HCT116 (cell line): ENCODE data around the gene PTRHD1. TPM values are rescaled to one million over a fixed set of nuclear protein-coding genes. Genes with fewer than 3 reads are reported as not detected.

ENCODE experiments used
- ATAC-seq: fragments of 200-7000 bp; cut with Tn5 transposase; 2 replicates; pipeline ENCODE4 v1.9.1; 2020; ENCODE audit warnings: mild to moderate bottlenecking, moderate library complexity
- BruUV-seq: library from RNA; stranded (reverse); fragments of 400-500 nt; replicated peaks from 2 replicates; lab custom pipeline; 2021; lab: Mats Ljungman, UMichigan
- CTCF ChIA-PET: fragments of 300-600 bp; sonication (Branson Sonifier 250); formaldehyde crosslinking; loops from one replicate; lab custom pipeline; 2021; ENCODE audit warnings: antibody characterized with exemption; lab: Charles Lee
- POLR2A ChIA-PET: fragments of 300-600, 350-600 bp; sonication (Branson Sonifier 250); formaldehyde crosslinking; loops from one replicate; lab custom pipeline; 2021; ENCODE audit warnings: antibody characterized with exemption; lab: Charles Lee
- RAD21 ChIA-PET, 2 experiments: fragments of 300-600 bp; sonication (Branson Sonifier 250); formaldehyde crosslinking; loops; one replicate each; lab custom pipeline; 2023; ENCODE audit warnings: low total read pairs in 2 of 2; ENCODE audit not compliant: uncharacterized antibody in 2 of 2, unreplicated experiment in 2 of 2, low non-redundant PET in 1 of 2; lab: Charles Lee
- DNase-seq: peaks from one replicate; pipeline ENCODE4 v3.0.0-alpha.2; 2010; ENCODE audit warnings: low read depth, low spot score
- H2AFZ ChIP-seq: fragments of 200-600 bp; shearing (Covaris generic), sonication (generic); 2 replicates; pipeline ENCODE4 v1.6.1; 2017; ENCODE audit warnings: low read depth, mixed run types, mixed read lengths, antibody characterized with exemption, low read length; ENCODE audit not compliant: poor library complexity, severe bottlenecking
- H3K27ac ChIP-seq: 2 replicates; pipeline ENCODE4 v1.5.1; 2012; ENCODE audit warnings: low read depth, low read length
- H3K27me3 ChIP-seq: fragments of 200-600 bp; sonication (generic); 2 replicates; pipeline ENCODE4 v1.6.1; 2016; ENCODE audit warnings: mixed run types, low read length, mixed read lengths; ENCODE audit not compliant: insufficient read depth
- H3K36me3 ChIP-seq, 2 experiments: fragments of 200-500 bp in 1 of 2; fragments of 200-600 bp in 1 of 2; sonication (Bioruptor generic) in 1 of 2; sonication (generic) in 1 of 2; 2 replicates each; pipeline versions ENCODE4 v1.5.1 to v1.6.1; 2014 to 2016; ENCODE audit warnings: low read length in 2 of 2, inconsistent platforms in 1 of 2, mixed read lengths in 1 of 2, mixed run types in 1 of 2; ENCODE audit not compliant: insufficient read depth in 2 of 2, control insufficient read depth in 1 of 2
- H3K4me1 ChIP-seq, 2 experiments: fragments of 200-600 bp in 1 of 2; sonication (generic) in 1 of 2; 2 replicates each; pipeline versions ENCODE4 v1.5.1 to v1.6.1; 2012 to 2017; ENCODE audit warnings: low read length in 2 of 2, inconsistent platforms in 1 of 2, mild to moderate bottlenecking in 1 of 2, mixed read lengths in 1 of 2, mixed run types in 1 of 2, moderate library complexity in 1 of 2; ENCODE audit not compliant: insufficient read depth in 2 of 2, control insufficient read depth in 1 of 2
- H3K4me2 ChIP-seq: fragments of 200-600 bp; sonication (generic); 2 replicates; pipeline ENCODE4 v1.6.1; 2017; ENCODE audit warnings: mixed run types, low read length, mixed read lengths
- H3K4me3 ChIP-seq, 2 experiments: fragments of 200-600 bp in 1 of 2; sonication (generic) in 1 of 2; replicated peaks in 1 of 2; 2 replicates each; pipeline ENCODE4 v1.5.1; 2011 to 2016; ENCODE audit warnings: low read length in 2 of 2, control low read depth in 1 of 2, low read depth in 1 of 2, mild to moderate bottlenecking in 1 of 2, mixed read lengths in 1 of 2, mixed run types in 1 of 2
- H3K79me2 ChIP-seq: fragments of 200-600 bp; sonication (generic); 2 replicates; pipeline ENCODE4 v1.6.1; 2017; ENCODE audit warnings: mild to moderate bottlenecking, mixed run types, low read length, moderate library complexity, mixed read lengths; ENCODE audit not compliant: insufficient read depth
- H3K9ac ChIP-seq: fragments of 200-600 bp; sonication (generic); 2 replicates; pipeline ENCODE4 v1.6.1; 2016; ENCODE audit warnings: low read length, mixed read lengths
- H3K9me2 ChIP-seq: fragments of 200-600 bp; sonication (generic), shearing (Covaris generic); 2 replicates; pipeline ENCODE4 v1.6.1; 2017; ENCODE audit warnings: mixed run types, mild to moderate bottlenecking, moderate library complexity; ENCODE audit not compliant: insufficient read depth
- H3K9me3 ChIP-seq, 2 experiments: fragments of 200-500 bp in 1 of 2; fragments of 200-600 bp in 1 of 2; sonication (Bioruptor generic) in 1 of 2; sonication (generic) in 1 of 2; 2 replicates each; pipeline ENCODE4 v1.6.1; 2014 to 2017; ENCODE audit warnings: low read length in 2 of 2, mixed read lengths in 2 of 2, inconsistent platforms in 1 of 2, low read depth in 1 of 2, mild to moderate bottlenecking in 1 of 2, mixed run types in 1 of 2, moderate library complexity in 1 of 2; ENCODE audit not compliant: control insufficient read depth in 1 of 2, insufficient read depth in 1 of 2
- H4K20me1 ChIP-seq: fragments of 200-600 bp; sonication (generic), shearing (Covaris generic); 2 replicates; pipeline ENCODE4 v1.6.1; 2017; ENCODE audit warnings: mixed run types, mild to moderate bottlenecking, moderate library complexity; ENCODE audit not compliant: insufficient read depth
- ATF3 ChIP-seq: IDR thresholded peaks from 2 replicates; pipeline ENCODE4 v1.6.1; 2012
- CBX3 ChIP-seq: IDR thresholded peaks from 2 replicates; pipeline ENCODE4 v1.6.1; 2012; ENCODE audit warnings: low read depth
- CTCF ChIP-seq, 3 experiments: fragments of 200-600 bp in 1 of 3; sonication (generic) in 1 of 3; IDR thresholded peaks in 2 of 3; conservative IDR thresholded peaks in 1 of 3; 2 replicates each; pipeline ENCODE4 v1.5.1; 2012 to 2017; ENCODE audit warnings: low read depth in 2 of 3, low read length in 2 of 3, antibody characterized with exemption in 1 of 3, borderline replicate concordance in 1 of 3, control low read depth in 1 of 3, mild to moderate bottlenecking in 1 of 3, mixed read lengths in 1 of 3, mixed run types in 1 of 3, moderate library complexity in 1 of 3; ENCODE audit not compliant: insufficient read depth in 1 of 3
- EGR1 ChIP-seq: IDR thresholded peaks from 2 replicates; pipeline ENCODE4 v1.6.1; 2012; ENCODE audit warnings: low read depth
- ELF1 ChIP-seq: IDR thresholded peaks from 2 replicates; pipeline ENCODE4 v1.6.1; 2012; ENCODE audit warnings: low read depth, borderline replicate concordance
- FOSL1 ChIP-seq: IDR thresholded peaks from 2 replicates; pipeline ENCODE4 v1.6.1; 2012; ENCODE audit warnings: low read depth
- JUND ChIP-seq: IDR thresholded peaks from 2 replicates; pipeline ENCODE4 v1.6.1; 2012
- MAX ChIP-seq: IDR thresholded peaks from 2 replicates; pipeline ENCODE4 v1.6.1; 2012
- POLR2A ChIP-seq: IDR thresholded peaks from 2 replicates; pipeline ENCODE4 v1.7.0; 2011; ENCODE audit warnings: borderline replicate concordance; ENCODE audit not compliant: insufficient read depth, insufficient read length; ENCODE audit errors: extremely low read depth
- SIN3A ChIP-seq: IDR thresholded peaks from 2 replicates; pipeline ENCODE4 v1.6.1; 2012; ENCODE audit warnings: low read depth
- TCF7L2 ChIP-seq: IDR thresholded peaks from 2 replicates; pipeline ENCODE4 v1.7.0; 2011; ENCODE audit warnings: borderline replicate concordance, inconsistent platforms; ENCODE audit not compliant: insufficient read depth, insufficient read length; ENCODE audit errors: extremely low read depth
- ZNF274 ChIP-seq: fragments of 200-500 bp; sonication (Bioruptor generic); IDR thresholded peaks from 2 replicates; pipeline ENCODE4 v1.6.1; 2014; ENCODE audit warnings: mild to moderate bottlenecking, low read depth, low read length, inconsistent platforms
- intact Hi-C: fragments of 100-400 bp; cut with micrococcal nuclease; formaldehyde crosslinking; loops from 2 replicates; pipeline ENCODE4 v1.10.0; 2022
- total RNA-seq: library from RNA; stranded (reverse); gene quantifications from one replicate; pipeline ENCODE4 v1.2.1, GENCODE V29; 2021; ENCODE audit not compliant: unreplicated experiment

Gene PTRHD1
- total RNA-seq, 1 experiment from 2014 or later, result 24.3 TPM

GRCh38 chr2:24818721-24819167, 25.6 kb upstream of the PTRHD1 start:
- CTCF ChIA-PET, result interaction anchor here (2.5 kb wide), 1 partner anchor 9 kb away, joined by 9 read pairs; no protein-coding TSS in a partner anchor
- Histone ChIP-seq H3K36me3 (peaks cover 38 to 73% of the 10 kb centered on the region in 2 experiments), H3K4me3 (no peak overlapping the region), H3K4me2 (no peak overlapping the region), H3K27ac (no peak overlapping the region), H2AFZ (no peak overlapping the region), H3K9me2 (no peaks in the 10 kb centered on the region), H4K20me1 (no peaks in the 10 kb centered on the region), H3K27me3 (no peaks in the 10 kb centered on the region), H3K9ac (no peak overlapping the region), H3K79me2 (peaks cover 18% of the 10 kb centered on the region), H3K9me3 (no peaks in the 10 kb centered on the region), H3K4me1 (no peaks in the 10 kb centered on the region)
- BruUV-seq, result no TSS peak
- ATAC-seq, result no peak
- DNase-seq, result no peak
- intact Hi-C loops, result no loop called here
- RAD21 ChIA-PET, result interaction anchor here in 1 of 2 experiments (0.6 kb wide), 1 partner anchor 26 kb away, joined by 5 read pairs; no protein-coding TSS in a partner anchor
- POLR2A ChIA-PET, result no interaction called here
- TF ChIP-seq MAX, result no peak
- no peak for TF ChIP-seq FOSL1
- no peak for TF ChIP-seq SIN3A
- TF ChIP-seq ZNF274, result no peak
- TF ChIP-seq CTCF (IDR thresholded peaks at IDR 0.05 in 2 of 3, conservative IDR thresholded peaks at IDR 0.05 in 1 of 3; ENCODE audit: borderline replicate concordance in 1 of 3, insufficient read depth in 1 of 3, low read depth in 2 of 3, low read length in 2 of 3), result no peak
- no peak for TF ChIP-seq ATF3
- TF ChIP-seq JUND, result no peak
- no peak for TF ChIP-seq POLR2A
- no peak for TF ChIP-seq TCF7L2
- TF ChIP-seq ELF1, result no peak
- no peak for TF ChIP-seq CBX3
- no peak for TF ChIP-seq EGR1
